HCEC 1CT (cell line): Measurements from ENCODE around the gene HSPA12A.
"Not testable (repeated sequence)": the region's sequence is repeated elsewhere in the genome, so short reads cannot be mapped to it uniquely, and the experiment has no call there.

Experiments
- DNase-seq: peaks from one replicate; pipeline ENCODE4 v3.0.0-alpha.2; 2017

The HSPA12A gene

GRCh38 chr10:116715839-116716377 is 26.5 kb downstream of the HSPA12A start:
- no peak for DNase-seq

- DNase-seq = no peak
Observed at GRCh38 chr10:116715341-116715740, 27.0 kb downstream of the HSPA12A start.

- DNase-seq = no peak
Observed at GRCh38 chr10:116713846-116714245, 28.5 kb downstream of the HSPA12A start.

- DNase-seq = no peak
Observed at GRCh38 chr10:116712989-116713543, 29.3 kb downstream of the HSPA12A start.

GRCh38 chr10:116712519-116712918 is 29.8 kb downstream of the HSPA12A start:
- DNase-seq = no peak

GRCh38 chr10:116711803-116712202 is 30.6 kb downstream of the HSPA12A start:
- DNase-seq = not testable (repeated sequence)

GRCh38 chr10:116710076-116710475 is 32.3 kb downstream of the HSPA12A start:
- no peak for DNase-seq

- DNase-seq = no peak
Observed at GRCh38 chr10:116708877-116709276, 33.5 kb downstream of the HSPA12A start.

GRCh38 chr10:116708391-116708821 is 34.0 kb downstream of the HSPA12A start:
- DNase-seq = no peak

- DNase-seq = no peak
Observed at GRCh38 chr10:116707981-116708380, 34.4 kb downstream of the HSPA12A start.

- no peak for DNase-seq
Observed at GRCh38 chr10:116706281-116706680, 36.1 kb downstream of the HSPA12A start.

GRCh38 chr10:116705498-116705897 is 36.9 kb downstream of the HSPA12A start:
- no peak for DNase-seq

- no peak for DNase-seq
Observed at GRCh38 chr10:116704926-116705325, 37.4 kb downstream of the HSPA12A start.

GRCh38 chr10:116702165-116702564 is 40.2 kb downstream of the HSPA12A start:
- no peak for DNase-seq

- DNase-seq = no peak
Observed at GRCh38 chr10:116699471-116700150, 42.8 kb downstream of the HSPA12A start.

GRCh38 chr10:116699049-116699448 is 43.3 kb downstream of the HSPA12A start:
- DNase-seq = no peak

GRCh38 chr10:116698364-116698763 is 44.0 kb downstream of the HSPA12A start:
- DNase-seq = no peak

- DNase-seq = no peak
Observed at GRCh38 chr10:116697816-116698215, 44.5 kb downstream of the HSPA12A start.

- DNase-seq = no peak
Observed at GRCh38 chr10:116696919-116697318, 45.4 kb downstream of the HSPA12A start.

- DNase-seq = no peak
Observed at GRCh38 chr10:116694927-116695268, 47.5 kb downstream of the HSPA12A start.

GRCh38 chr10:116694243-116694926 is 48.0 kb downstream of the HSPA12A start:
- DNase-seq = no peak

- DNase-seq = no peak
Observed at GRCh38 chr10:116692225-116692624, 50.1 kb downstream of the HSPA12A start.

- no peak for DNase-seq
Observed at GRCh38 chr10:116691635-116692034, 50.7 kb downstream of the HSPA12A start.
